Measurements from ENCODE around the gene NAA10. TPM values are rescaled to one million over a fixed set of nuclear protein-coding genes. Genes with fewer than 3 reads are reported as not detected.

Gene NAA10
- total RNA-seq, 1 donor from 2014 or later: 109 TPM

DNA sequence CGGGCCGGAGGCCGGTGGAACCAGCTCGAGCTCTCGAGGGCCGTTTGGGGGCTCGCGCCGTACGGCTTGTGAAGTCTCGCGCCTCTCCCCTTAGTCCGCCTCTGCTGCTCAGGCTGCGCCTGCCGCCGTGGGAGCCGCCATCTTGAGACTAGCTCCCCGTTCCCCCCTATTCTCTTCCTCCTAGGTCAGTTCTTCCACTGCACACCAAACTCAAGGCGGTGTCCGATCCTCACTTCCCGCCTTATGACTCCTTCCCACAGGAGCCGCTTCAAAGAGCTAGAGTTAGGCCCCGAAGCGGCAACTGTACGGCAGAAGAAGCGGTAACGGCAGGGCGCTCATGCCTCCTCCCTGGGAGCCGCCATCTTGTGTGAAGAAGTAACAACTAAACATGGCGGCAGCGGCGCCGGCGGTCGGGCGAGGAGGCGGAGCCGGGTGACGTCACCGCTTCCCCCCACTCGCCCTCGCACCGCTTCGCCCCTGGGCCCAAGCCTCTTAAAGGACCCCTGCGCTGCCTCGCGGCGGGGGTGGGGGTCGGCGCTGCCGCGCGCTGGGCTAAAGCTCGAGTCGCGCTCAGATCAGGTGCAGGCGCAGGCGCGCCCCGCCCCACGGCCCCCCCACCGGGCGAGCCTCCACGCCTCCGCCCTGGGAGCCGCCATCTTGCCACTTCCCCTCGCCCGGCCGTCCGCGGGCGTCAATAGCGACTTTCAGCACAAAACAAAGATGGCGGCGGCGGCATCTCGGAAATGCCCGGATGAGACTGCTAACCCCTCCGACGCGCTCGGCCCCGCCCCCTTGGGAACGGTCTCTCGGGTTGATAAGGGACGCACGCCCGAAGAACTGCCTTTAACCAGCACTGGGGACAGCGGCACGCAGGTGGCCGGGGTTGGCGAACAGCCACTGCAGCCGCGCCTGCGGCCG, 36.9 kb upstream of the NAA10 start, which contains the start of gene HCFC1:
HCFC1 (minus strand) TSS at position 369 of the 918 bp plus-strand sequence. CDS start 978 bp downstream, outside the sequence.
- H3K9me3 Mint-ChIP-seq: no peaks in the 10 kb centered on the region
- POLR2A ChIA-PET: interaction anchor here (0.7 to 8.1 kb wide), 24 partner anchors 9 to 745 kb away, joined by 3 to 114 read pairs (median 4); partner anchors contain the start of genes ARHGAP4, EMD, IDH3G and IRAK1
- CTCF ChIA-PET: interaction anchor here (1.5 to 1.9 kb wide), 2 partner anchors 25 to 42 kb away, joined by 5 to 6 read pairs; no protein-coding TSS in a partner anchor

DNA sequence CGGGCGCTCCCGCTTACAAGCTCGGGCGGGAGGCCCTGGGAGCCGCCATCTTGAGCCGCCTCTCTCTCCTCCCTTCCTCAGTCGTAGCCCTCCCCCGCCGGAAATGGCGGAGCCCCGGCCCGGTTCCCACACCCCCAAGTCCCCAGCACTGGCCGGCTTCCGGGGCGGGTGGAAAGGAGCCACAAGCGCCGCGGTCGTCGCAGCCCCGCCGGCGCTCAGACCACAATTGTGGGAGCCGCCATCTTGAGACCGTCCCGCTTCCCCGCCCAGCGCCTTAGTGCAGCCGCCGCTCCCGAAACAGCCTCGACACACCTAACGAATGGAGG, 36.2 kb upstream of the NAA10 start:
- DNase-seq (peak; percentile 71), ATAC-seq (ENCODE audit: low read depth) (peak; percentile 50)
- peaks cover 17% of the 10 kb centered on the region for H3K36me3 Mint-ChIP-seq (ENCODE audit: low read depth)
- TF ChIP-seq, protein P1, sequence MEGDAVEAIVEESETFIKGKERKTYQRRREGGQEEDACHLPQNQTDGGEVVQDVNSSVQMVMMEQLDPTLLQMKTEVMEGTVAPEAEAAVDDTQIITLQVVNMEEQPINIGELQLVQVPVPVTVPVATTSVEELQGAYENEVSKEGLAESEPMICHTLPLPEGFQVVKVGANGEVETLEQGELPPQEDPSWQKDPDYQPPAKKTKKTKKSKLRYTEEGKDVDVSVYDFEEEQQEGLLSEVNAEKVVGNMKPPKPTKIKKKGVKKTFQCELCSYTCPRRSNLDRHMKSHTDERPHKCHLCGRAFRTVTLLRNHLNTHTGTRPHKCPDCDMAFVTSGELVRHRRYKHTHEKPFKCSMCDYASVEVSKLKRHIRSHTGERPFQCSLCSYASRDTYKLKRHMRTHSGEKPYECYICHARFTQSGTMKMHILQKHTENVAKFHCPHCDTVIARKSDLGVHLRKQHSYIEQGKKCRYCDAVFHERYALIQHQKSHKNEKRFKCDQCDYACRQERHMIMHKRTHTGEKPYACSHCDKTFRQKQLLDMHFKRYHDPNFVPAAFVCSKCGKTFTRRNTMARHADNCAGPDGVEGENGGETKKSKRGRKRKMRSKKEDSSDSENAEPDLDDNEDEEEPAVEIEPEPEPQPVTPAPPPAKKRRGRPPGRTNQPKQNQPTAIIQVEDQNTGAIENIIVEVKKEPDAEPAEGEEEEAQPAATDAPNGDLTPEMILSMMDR (IDR thresholded peaks at IDR 0.05): no peak
- peak overlapping the region; percentile 100 for H3K27ac Mint-ChIP-seq
- H3K9me3 Mint-ChIP-seq: no peaks in the 10 kb centered on the region
- CTCF ChIA-PET: interaction anchor here (1.5 to 1.9 kb wide), 2 partner anchors 24 to 42 kb away, joined by 5 to 6 read pairs; no protein-coding TSS in a partner anchor
- H3K4me1 Mint-ChIP-seq: peaks cover 50% of the 10 kb centered on the region
- POLR2A ChIA-PET: interaction anchor here (0.7 to 8.1 kb wide), 22 partner anchors 10 to 1013 kb away, joined by 3 to 114 read pairs (median 4); partner anchors contain the start of genes ARHGAP4, EMD, IDH3G and IRAK1
- H3K4me3 Mint-ChIP-seq: peak overlapping the region; percentile 100
- intact Hi-C loops (cut with micrococcal nuclease): loop anchor here (1.0 to 2.0 kb wide), 6 partner anchors 38 to 408 kb away; partner anchors contain the start of genes EMD and MECP2
- no peaks in the 10 kb centered on the region for H3K27me3 Mint-ChIP-seq

More for the DNA sequence above, 36.9 kb upstream of the NAA10 start, which contains the start of gene HCFC1:
- Mint-ChIP-seq H3K4me1 (peaks cover 44% of the 10 kb centered on the region), H3K4me3 (peak within 1 kb of the TSS; percentile 100), H3K27me3 (no peaks in the 10 kb centered on the region), H3K27ac (peak within 1 kb of the TSS; percentile 100), H3K36me3 (ENCODE audit: low read depth) (peaks cover 17% of the 10 kb centered on the region)
- TF ChIP-seq, protein P1 (IDR thresholded peaks at IDR 0.05): no peak
- DNase-seq (peak; percentile 81), ATAC-seq (ENCODE audit: low read depth) (peak; percentile 48)
- intact Hi-C loops (cut with micrococcal nuclease): loop anchor here (1.0 to 2.0 kb wide), 7 partner anchors 37 to 408 kb away; partner anchors contain the start of genes EMD, IDH3G, MECP2 and SSR4

DNA sequence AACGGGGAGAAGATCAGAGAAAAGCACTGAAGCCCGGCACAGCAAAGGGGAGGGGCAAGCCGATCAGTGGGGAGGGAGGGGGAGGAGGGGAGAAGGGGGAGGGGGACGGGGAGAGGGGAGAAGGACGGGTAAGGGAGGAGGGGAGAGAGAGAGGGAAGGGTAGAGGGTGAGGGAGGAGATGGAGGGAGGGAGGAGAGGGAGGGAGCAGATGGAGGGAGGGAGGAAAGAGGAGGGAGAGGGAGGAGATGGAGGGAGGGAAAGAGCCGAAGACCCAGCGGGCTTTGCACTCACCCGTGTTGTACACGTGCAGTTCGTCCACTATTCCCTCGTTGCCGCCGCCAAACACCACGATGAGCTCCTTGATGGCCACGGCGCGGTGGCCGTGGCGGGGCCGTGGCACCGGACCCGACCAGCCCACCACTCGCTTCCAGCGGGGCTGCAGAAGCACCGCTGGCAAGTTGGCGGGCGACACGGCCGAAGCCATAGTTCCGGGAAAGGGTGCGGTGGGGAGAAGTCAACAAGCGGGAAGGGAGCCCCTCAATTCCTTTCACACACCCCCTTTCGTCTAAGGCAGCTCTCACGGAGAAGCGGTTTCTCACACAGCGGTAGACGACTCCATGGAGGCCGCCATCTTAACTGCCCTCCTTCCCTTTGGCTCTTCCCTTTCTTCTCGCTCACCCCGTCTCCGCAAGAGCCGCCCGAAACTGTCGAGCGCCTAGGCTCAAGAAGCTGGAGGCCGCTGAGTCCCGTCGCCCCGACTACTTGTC, 35.7 kb upstream of the NAA10 start:
- ChIA-PET CTCF (interaction anchor here (1.5 to 1.9 kb wide), 2 partner anchors 23 to 43 kb away, joined by 5 to 6 read pairs; no protein-coding TSS in a partner anchor), POLR2A (interaction anchor here (0.5 to 8.1 kb wide), 24 partner anchors 9 to 1012 kb away, joined by 3 to 114 read pairs (median 4); partner anchors contain the start of genes ARHGAP4, EMD, IDH3G and IRAK1)
- TF ChIP-seq, protein P1 (IDR thresholded peaks at IDR 0.05): no peak
- DNase-seq (no peak), ATAC-seq (ENCODE audit: low read depth) (peak; percentile 5)
- Mint-ChIP-seq H3K27me3 (no peaks in the 10 kb centered on the region), H3K36me3 (ENCODE audit: low read depth) (peaks cover 17% of the 10 kb centered on the region), H3K4me1 (peaks cover 56% of the 10 kb centered on the region), H3K9me3 (no peaks in the 10 kb centered on the region), H3K4me3 (peak overlapping the region; percentile 100), H3K27ac (peak overlapping the region; percentile 100)
- intact Hi-C loops (cut with micrococcal nuclease): loop anchor here (1.0 to 2.0 kb wide), 6 partner anchors 38 to 409 kb away; partner anchors contain the start of genes EMD and MECP2

DNA sequence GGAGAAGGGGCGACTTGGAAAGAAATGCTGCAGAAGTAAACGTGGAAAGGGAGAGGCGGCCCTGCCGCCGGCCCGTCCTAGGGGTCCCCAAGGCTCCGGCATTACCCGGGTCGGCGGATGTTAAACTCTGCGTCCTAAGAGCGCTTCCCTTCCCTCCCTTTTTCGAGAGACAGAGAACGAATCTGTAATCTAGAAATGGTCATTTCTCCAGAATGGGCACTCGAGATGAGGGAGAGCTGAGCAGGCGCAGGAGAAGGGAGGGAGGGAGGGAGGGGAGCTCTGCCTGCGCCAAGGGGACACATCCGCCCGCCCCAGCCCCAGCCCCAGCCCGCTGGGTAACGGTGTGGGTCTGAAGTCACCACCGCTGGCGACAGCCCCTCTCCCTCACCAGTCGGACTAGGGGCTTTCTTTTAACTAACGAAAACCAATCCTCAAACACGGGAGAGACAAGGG, 35.1 kb upstream of the NAA10 start:
- peak overlapping the region; percentile 70 for H3K27ac Mint-ChIP-seq
- H3K4me1 Mint-ChIP-seq: peaks cover 62% of the 10 kb centered on the region
- peak overlapping the region; percentile 100 for H3K4me3 Mint-ChIP-seq
- intact Hi-C loops (cut with micrococcal nuclease): loop anchor here (1.0 to 2.0 kb wide), 4 partner anchors 39 to 401 kb away; partner anchors contain the start of gene MECP2
- ATAC-seq (ENCODE audit: low read depth) (no peak), DNase-seq (no peak)
- peaks cover 17% of the 10 kb centered on the region for H3K36me3 Mint-ChIP-seq (ENCODE audit: low read depth)
- H3K9me3 Mint-ChIP-seq: no peaks in the 10 kb centered on the region
- ChIA-PET POLR2A (interaction anchor here (0.5 to 8.1 kb wide), 8 partner anchors 9 to 175 kb away, joined by 3 to 114 read pairs (median 12); partner anchors contain the start of genes ARHGAP4 and SSR4), CTCF (interaction anchor here (1.6 kb wide), 1 partner anchor 44 kb away, joined by 6 read pairs; no protein-coding TSS in a partner anchor)
- TF ChIP-seq, protein P1 (IDR thresholded peaks at IDR 0.05): no peak
- no peaks in the 10 kb centered on the region for H3K27me3 Mint-ChIP-seq
